A673 (cell line): ENCODE measurements around the gene PKN1. TPM values are rescaled to one million over a fixed set of nuclear protein-coding genes. Genes with fewer than 3 reads are reported as not detected.
"Not testable (repeated sequence)": the region's sequence is repeated elsewhere in the genome, so short reads cannot be mapped to it uniquely, and the experiment has no call there.

Experiments
- BruUV-seq: library from RNA; stranded (reverse); fragments of 400-500 nt; replicated peaks from 2 replicates; lab custom pipeline; 2021; lab: Mats Ljungman, UMichigan
- CTCF ChIA-PET: fragments of 300-600 bp; sonication (Branson Sonifier 250); formaldehyde crosslinking; loops from one replicate; lab custom pipeline; 2022; ENCODE audit warnings: antibody characterized with exemption; lab: Charles Lee
- POLR2A ChIA-PET: fragments of 300-600 bp; sonication (Branson Sonifier 250); formaldehyde crosslinking; loops from one replicate; lab custom pipeline; 2022; ENCODE audit warnings: antibody characterized with exemption; ENCODE audit not compliant: low non-redundant PET; lab: Charles Lee
- DNase-seq: peaks from one replicate; pipeline ENCODE4 v3.0.0-alpha.2; 2015; ENCODE audit warnings: low spot score
- H3K27ac ChIP-seq: fragments of 200-600 bp; sonication (generic); 2 replicates; pipeline ENCODE4 v1.5.1; 2016; ENCODE audit warnings: mixed run types, low read depth, mild to moderate bottlenecking, mixed read lengths, antibody characterized with exemption, low read length; ENCODE audit not compliant: poor library complexity, severe bottlenecking
- H3K27me3 ChIP-seq: fragments of 200-600 bp; sonication (generic); replicated peaks from 2 replicates; pipeline ENCODE4 v1.6.1; 2017; ENCODE audit warnings: mixed run types, low read depth, mild to moderate bottlenecking, mixed read lengths, antibody characterized with exemption, low read length; ENCODE audit not compliant: insufficient read depth, poor library complexity
- H3K36me3 ChIP-seq: fragments of 200-600 bp; sonication (generic); 2 replicates; pipeline ENCODE4 v1.6.1; 2016; ENCODE audit warnings: mixed run types, mild to moderate bottlenecking, mixed read lengths, antibody characterized with exemption, low read length; ENCODE audit not compliant: insufficient read depth, poor library complexity, severe bottlenecking
- H3K4me1 ChIP-seq: fragments of 200-600 bp; sonication (generic); 2 replicates; pipeline ENCODE4 v1.6.1; 2017; ENCODE audit warnings: mixed run types, mild to moderate bottlenecking, mixed read lengths, antibody characterized with exemption, low read length; ENCODE audit not compliant: insufficient read depth, poor library complexity, severe bottlenecking
- H3K4me3 ChIP-seq: fragments of 200-600 bp; sonication (generic); 2 replicates; pipeline ENCODE4 v1.5.1; 2016; ENCODE audit warnings: low read depth, mixed run types, mild to moderate bottlenecking, mixed read lengths, low read length; ENCODE audit not compliant: poor library complexity, severe bottlenecking
- H3K9me3 ChIP-seq: fragments of 200-600 bp; sonication (generic); 2 replicates; pipeline ENCODE4 v1.6.1; 2016; ENCODE audit warnings: mixed run types, low read depth, mild to moderate bottlenecking, mixed read lengths, antibody characterized with exemption, low read length; ENCODE audit not compliant: poor library complexity, severe bottlenecking
- EZH2 ChIP-seq: fragments of 200-600 bp; sonication (generic); IDR thresholded peaks from 2 replicates; pipeline ENCODE4 v1.6.1; 2017; ENCODE audit warnings: borderline replicate concordance, low read depth, mild to moderate bottlenecking, mixed read lengths, antibody characterized with exemption, low read length; ENCODE audit not compliant: poor library complexity, severe bottlenecking
- intact Hi-C: fragments of 100-400 bp; cut with micrococcal nuclease; formaldehyde crosslinking; loops from one replicate; pipeline ENCODE4 v1.10.0; 2022; ENCODE audit not compliant: unreplicated experiment
- total RNA-seq: library from RNA; stranded (reverse); gene quantifications from 2 replicates; pipeline ENCODE4 v1.2.3, GENCODE V29; 2021
- TF ChIP-seq, protein P1 (sequence below): fragments of 300-800, 200-600 bp; sonication (generic); conservative IDR thresholded peaks from 2 replicates; pipeline ENCODE4 v1.5.1; 2017; ENCODE audit warnings: low read depth, mild to moderate bottlenecking, antibody characterized with exemption, low read length, moderate library complexity, mixed read lengths

The PKN1 gene
- total RNA-seq, 1 experiment from 2014 or later = 91.4 TPM

DNA sequence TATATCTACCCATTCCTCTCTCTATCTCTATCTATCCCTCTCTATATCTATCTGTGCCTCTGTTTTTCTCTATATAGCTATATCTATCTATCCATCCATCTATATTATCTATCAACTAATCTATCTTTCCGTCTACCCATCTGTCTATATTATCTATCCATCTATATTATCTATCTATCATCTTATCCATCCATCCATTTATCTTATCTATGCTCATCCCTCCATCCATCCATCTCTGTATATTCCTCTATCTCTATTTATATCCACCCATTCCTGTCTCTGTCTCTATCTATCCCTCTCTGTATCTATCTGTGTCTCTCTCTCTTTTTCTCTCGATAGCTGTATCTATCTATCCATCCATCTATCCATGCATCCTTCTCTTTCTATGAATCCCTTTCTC is 27.8 kb downstream of the PKN1 start:
- no peak for TF ChIP-seq EZH2
- TF ChIP-seq, protein P1, sequence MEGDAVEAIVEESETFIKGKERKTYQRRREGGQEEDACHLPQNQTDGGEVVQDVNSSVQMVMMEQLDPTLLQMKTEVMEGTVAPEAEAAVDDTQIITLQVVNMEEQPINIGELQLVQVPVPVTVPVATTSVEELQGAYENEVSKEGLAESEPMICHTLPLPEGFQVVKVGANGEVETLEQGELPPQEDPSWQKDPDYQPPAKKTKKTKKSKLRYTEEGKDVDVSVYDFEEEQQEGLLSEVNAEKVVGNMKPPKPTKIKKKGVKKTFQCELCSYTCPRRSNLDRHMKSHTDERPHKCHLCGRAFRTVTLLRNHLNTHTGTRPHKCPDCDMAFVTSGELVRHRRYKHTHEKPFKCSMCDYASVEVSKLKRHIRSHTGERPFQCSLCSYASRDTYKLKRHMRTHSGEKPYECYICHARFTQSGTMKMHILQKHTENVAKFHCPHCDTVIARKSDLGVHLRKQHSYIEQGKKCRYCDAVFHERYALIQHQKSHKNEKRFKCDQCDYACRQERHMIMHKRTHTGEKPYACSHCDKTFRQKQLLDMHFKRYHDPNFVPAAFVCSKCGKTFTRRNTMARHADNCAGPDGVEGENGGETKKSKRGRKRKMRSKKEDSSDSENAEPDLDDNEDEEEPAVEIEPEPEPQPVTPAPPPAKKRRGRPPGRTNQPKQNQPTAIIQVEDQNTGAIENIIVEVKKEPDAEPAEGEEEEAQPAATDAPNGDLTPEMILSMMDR = no peak
- POLR2A ChIA-PET = no interaction called here
- intact Hi-C loops = no loop called here
- CTCF ChIA-PET = interaction anchor here (1.1 kb wide), 1 partner anchor 11 kb away, joined by 11 read pairs; no protein-coding TSS in a partner anchor
- no peak for DNase-seq
- Histone ChIP-seq H3K4me3 (no peak overlapping the region), H3K27me3 (no peaks in the 10 kb centered on the region), H3K4me1 (no peaks in the 10 kb centered on the region), H3K9me3 (no peaks in the 10 kb centered on the region), H3K36me3 (peaks cover 7% of the 10 kb centered on the region), H3K27ac (no peak overlapping the region)
- BruUV-seq = no TSS peak

DNA sequence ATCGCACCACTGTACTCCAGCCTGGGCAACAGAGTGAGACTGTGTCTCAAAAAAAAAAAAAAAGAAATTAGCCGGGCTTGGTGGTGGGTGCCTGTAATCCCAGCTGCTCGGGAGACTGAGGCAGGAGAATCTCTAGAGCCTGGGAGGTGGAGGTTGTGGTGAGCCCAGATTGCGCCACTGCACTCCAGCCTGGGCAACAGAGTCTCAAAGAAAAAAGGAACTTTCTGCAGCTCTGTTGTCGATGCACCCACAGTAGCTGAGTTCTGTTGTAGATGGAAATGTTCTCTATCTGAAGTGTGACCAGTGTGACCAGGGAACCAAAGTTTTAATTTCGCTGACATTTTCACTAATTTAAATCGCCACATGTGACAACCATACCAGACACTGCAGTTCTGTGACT is 29.3 kb downstream of the PKN1 start:
- H3K4me1 ChIP-seq, H3K4me3 ChIP-seq, H3K27me3 ChIP-seq, H3K27ac ChIP-seq, POLR2A ChIA-PET, intact Hi-C loops, H3K36me3 ChIP-seq, H3K9me3 ChIP-seq, BruUV-seq, CTCF ChIA-PET, DNase-seq: not testable (repeated sequence)

DNA sequence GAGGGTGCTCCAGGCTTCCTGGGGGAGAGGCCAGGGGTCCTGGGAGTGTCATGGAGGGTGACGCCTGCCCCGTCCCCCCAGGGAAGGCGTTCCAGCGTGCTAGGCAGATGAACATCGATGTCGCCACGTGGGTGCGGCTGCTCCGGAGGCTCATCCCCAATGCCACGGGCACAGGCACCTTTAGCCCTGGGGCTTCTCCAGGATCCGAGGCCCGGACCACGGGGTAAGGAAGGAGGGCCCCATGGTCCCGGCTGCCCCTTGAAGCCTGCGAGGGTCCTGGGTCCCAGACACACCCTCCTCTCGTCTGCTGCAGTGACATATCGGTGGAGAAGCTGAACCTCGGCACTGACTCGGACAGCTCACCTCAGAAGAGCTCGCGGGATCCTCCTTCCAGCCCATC is 30.6 kb downstream of the PKN1 start:
- Histone ChIP-seq H3K4me3 (no peak overlapping the region), H3K36me3 (peaks cover 18% of the 10 kb centered on the region), H3K27ac (no peak overlapping the region), H3K27me3 (no peaks in the 10 kb centered on the region), H3K9me3 (no peaks in the 10 kb centered on the region), H3K4me1 (no peaks in the 10 kb centered on the region)
- intact Hi-C loops = no loop called here
- POLR2A ChIA-PET = no interaction called here
- BruUV-seq = no TSS peak
- CTCF ChIA-PET = no interaction called here
- DNase-seq = no peak
- TF ChIP-seq, protein P1 = no peak
- TF ChIP-seq EZH2 = no peak

DNA sequence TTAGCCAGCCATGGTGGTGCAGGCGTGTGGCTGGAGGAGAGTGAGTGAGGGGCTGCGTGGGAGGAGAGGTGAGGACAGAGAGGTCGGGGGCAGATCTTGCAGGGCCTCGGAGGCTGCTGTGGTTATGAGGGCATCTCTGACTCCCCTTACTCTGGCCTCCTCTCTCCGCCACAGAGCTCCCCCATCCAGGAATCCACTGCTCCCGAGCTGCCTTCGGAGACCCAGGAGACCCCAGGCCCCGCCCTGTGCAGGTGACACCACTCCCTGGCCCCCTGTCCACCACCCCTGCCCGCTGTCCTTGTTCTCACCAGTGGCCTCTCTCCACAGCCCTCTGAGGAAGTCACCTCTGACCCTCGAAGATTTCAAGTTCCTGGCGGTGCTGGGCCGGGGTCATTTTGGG is 34.3 kb downstream of the PKN1 start:
- DNase-seq = no peak
- Histone ChIP-seq H3K4me1 (peaks cover 5% of the 10 kb centered on the region), H3K36me3 (peaks cover 14% of the 10 kb centered on the region), H3K27ac (no peak overlapping the region), H3K4me3 (no peak overlapping the region), H3K27me3 (no peaks in the 10 kb centered on the region), H3K9me3 (no peaks in the 10 kb centered on the region)
- no peak for TF ChIP-seq EZH2
- TF ChIP-seq, protein P1 = no peak
- no TSS peak for BruUV-seq
- intact Hi-C loops = no loop called here
- ChIA-PET POLR2A (no interaction called here), CTCF (interaction anchor here (0.5 kb wide), 1 partner anchor 105 kb away, joined by 3 read pairs; no protein-coding TSS in a partner anchor)
